Activated T-cell treated with anti-CD3 and anti-CD28 coated beads, Interleukin-2, amount 50 U/mL, for 4 hours (primary cell): ENCODE data around the gene BRIP1. TPM values are rescaled to one million over a fixed set of nuclear protein-coding genes. Genes with fewer than 3 reads are reported as not detected.

Source experiments
- ATAC-seq, 2 donors: fragments of 200-7000 bp; cut with Tn5 transposase; one replicate each; pipeline ENCODE4 v1.10.0; 2021
- DNase-seq: peaks from one replicate; pipeline ENCODE4 v3.0.0-alpha.2; 2020
- H3K27me3 Mint-ChIP-seq: one replicate; pipeline ENCODE4 v1.8.0; 2021; ENCODE audit warnings: low read depth, mixed read lengths
- H3K36me3 Mint-ChIP-seq: one replicate; pipeline ENCODE4 v1.8.0; 2022; ENCODE audit warnings: mixed read lengths; ENCODE audit not compliant: insufficient read depth
- H3K4me1 Mint-ChIP-seq: one replicate; pipeline ENCODE4 v1.8.0; 2021; ENCODE audit warnings: low read depth, mixed read lengths
- H3K4me3 Mint-ChIP-seq: one replicate; pipeline ENCODE4 v1.8.0; 2021; ENCODE audit warnings: mild to moderate bottlenecking, moderate library complexity, mixed read lengths
- H3K9me3 Mint-ChIP-seq: one replicate; pipeline ENCODE4 v1.8.0; 2021; ENCODE audit warnings: mixed read lengths
- total RNA-seq, 3 donors: library from RNA; stranded (reverse); gene quantifications; one replicate each; pipeline ENCODE4 v1.2.1, GENCODE V29; 2021

The BRIP1 gene
- total RNA-seq, 3 donors from 2014 or later: 5.0 to 5.8 (median 5.1) TPM

- Mint-ChIP-seq H3K4me3 (no peak overlapping the region), H3K9me3 (no peaks in the 10 kb centered on the region), H3K27me3 (no peaks in the 10 kb centered on the region), H3K36me3 (peaks cover 2% of the 10 kb centered on the region), H3K4me1 (peaks cover 4% of the 10 kb centered on the region)
- DNase-seq (no peak), ATAC-seq (no peak)
These were observed 53.4 kb downstream of the BRIP1 start for GRCh38 chr17:61809816-61810392.

- Mint-ChIP-seq H3K4me1 (peaks cover 4% of the 10 kb centered on the region), H3K27me3 (no peaks in the 10 kb centered on the region), H3K4me3 (no peak overlapping the region), H3K36me3 (peaks cover 2% of the 10 kb centered on the region), H3K9me3 (no peaks in the 10 kb centered on the region)
- ATAC-seq (no peak), DNase-seq (no peak)
These were observed 54.9 kb downstream of the BRIP1 start for GRCh38 chr17:61808442-61808841.

DNA sequence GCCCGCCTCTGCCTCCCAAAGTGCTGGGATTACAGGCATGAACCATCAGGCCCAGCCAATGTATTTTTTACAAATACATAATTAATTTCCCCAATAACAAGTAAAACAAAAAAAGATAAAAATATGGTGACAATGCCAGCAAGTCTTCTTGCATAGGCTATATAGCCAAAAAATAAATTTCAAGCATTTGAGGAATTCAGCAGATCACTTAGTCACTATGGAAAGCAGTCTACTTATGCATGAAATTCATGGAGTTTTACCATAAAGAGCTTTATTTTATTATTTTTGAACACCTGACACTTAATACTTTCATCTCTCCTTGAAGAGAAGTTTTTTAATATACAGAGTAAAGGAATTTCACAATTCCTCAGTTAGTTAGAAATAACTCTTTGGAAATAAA, 56.4 kb downstream of the BRIP1 start:
- no peak overlapping the region for H3K4me3 Mint-ChIP-seq
- no peaks in the 10 kb centered on the region for H3K36me3 Mint-ChIP-seq
- DNase-seq (no peak), ATAC-seq (no peak)
- no peaks in the 10 kb centered on the region for H3K9me3 Mint-ChIP-seq
- no peaks in the 10 kb centered on the region for H3K27me3 Mint-ChIP-seq
- peaks cover 4% of the 10 kb centered on the region for H3K4me1 Mint-ChIP-seq

- peaks cover 4% of the 10 kb centered on the region for H3K4me1 Mint-ChIP-seq
- H3K9me3 Mint-ChIP-seq: no peaks in the 10 kb centered on the region
- ATAC-seq (no peak), DNase-seq (no peak)
- no peaks in the 10 kb centered on the region for H3K27me3 Mint-ChIP-seq
- H3K36me3 Mint-ChIP-seq: no peaks in the 10 kb centered on the region
- no peak overlapping the region for H3K4me3 Mint-ChIP-seq
These were observed 57.1 kb downstream of the BRIP1 start for GRCh38 chr17:61806081-61806828.

GRCh38 chr17:61805399-61805798, 57.9 kb downstream of the BRIP1 start:
- DNase-seq: no peak

GRCh38 chr17:61803796-61804195, 59.5 kb downstream of the BRIP1 start:
- Mint-ChIP-seq H3K4me1 (peaks cover 3% of the 10 kb centered on the region), H3K9me3 (no peaks in the 10 kb centered on the region), H3K4me3 (no peak overlapping the region), H3K36me3 (no peaks in the 10 kb centered on the region), H3K27me3 (no peaks in the 10 kb centered on the region)
- DNase-seq: no peak
- ATAC-seq: no peak

More at GRCh38 chr17:61805399-61805798, 57.9 kb downstream of the BRIP1 start:
- ATAC-seq: no peak
- Mint-ChIP-seq H3K9me3 (no peaks in the 10 kb centered on the region), H3K36me3 (no peaks in the 10 kb centered on the region), H3K4me1 (peaks cover 4% of the 10 kb centered on the region), H3K4me3 (no peak overlapping the region), H3K27me3 (no peaks in the 10 kb centered on the region)

GRCh38 chr17:61803216-61803615, 60.1 kb downstream of the BRIP1 start:
- ATAC-seq (no peak), DNase-seq (no peak)
- Mint-ChIP-seq H3K4me3 (no peak overlapping the region), H3K4me1 (peaks cover 3% of the 10 kb centered on the region), H3K27me3 (no peaks in the 10 kb centered on the region), H3K9me3 (no peaks in the 10 kb centered on the region), H3K36me3 (no peaks in the 10 kb centered on the region)

DNA sequence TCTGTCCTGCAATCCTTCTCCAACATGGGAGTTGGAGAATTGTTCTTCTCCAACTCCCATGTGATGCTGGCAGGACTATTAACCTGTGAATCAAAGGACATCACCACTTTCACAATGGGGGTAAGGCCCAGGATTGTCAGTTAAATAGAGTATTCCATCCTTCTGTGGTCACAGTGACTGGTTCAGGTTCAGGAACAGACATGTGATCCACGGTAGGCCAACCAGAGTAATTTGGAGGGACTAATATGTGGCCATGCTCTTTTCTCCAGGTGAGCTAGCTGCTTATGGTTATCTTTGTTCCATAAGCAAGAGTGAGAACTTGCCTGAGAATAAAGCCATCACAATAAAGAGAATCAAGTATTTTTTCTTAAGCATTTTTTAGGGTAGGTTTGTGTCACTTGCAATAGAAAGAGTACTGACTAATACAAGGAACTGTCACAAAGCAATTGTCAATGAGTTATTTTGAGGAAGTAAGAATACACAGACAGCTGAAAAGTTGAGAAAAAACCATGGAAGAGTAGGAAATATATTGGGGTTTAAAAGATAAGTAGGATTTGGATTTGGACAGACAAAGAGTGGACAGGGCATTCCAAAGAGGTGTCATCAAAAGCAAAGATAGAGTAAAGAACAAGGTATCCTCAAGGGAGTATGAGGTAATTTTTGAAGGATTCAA, 63.4 kb downstream of the BRIP1 start:
- peaks cover 6% of the 10 kb centered on the region for H3K36me3 Mint-ChIP-seq
- H3K27me3 Mint-ChIP-seq: no peaks in the 10 kb centered on the region
- no peaks in the 10 kb centered on the region for H3K9me3 Mint-ChIP-seq
- DNase-seq (no peak), ATAC-seq (no peak)
- H3K4me1 Mint-ChIP-seq: no peaks in the 10 kb centered on the region
- H3K4me3 Mint-ChIP-seq: no peak overlapping the region

DNA sequence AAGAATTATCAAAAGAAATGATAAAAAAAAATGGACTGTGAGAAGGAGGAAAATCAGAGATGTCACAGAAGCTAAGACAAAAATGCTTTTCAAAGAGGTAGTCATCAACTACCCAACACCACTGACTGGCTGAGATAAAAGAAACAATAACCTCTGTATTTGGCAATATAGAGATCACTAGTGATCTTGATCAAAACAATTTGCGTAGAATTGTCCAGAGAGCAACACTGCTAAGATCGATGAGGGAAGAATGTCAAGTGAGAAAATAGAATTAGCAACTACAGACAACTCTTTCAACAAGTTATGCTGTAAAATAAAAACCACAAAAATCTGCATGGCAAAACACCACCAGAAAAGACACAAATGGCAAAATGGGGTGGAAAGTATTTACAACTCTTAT, 66.0 kb downstream of the BRIP1 start:
- Mint-ChIP-seq H3K36me3 (peaks cover 6% of the 10 kb centered on the region), H3K4me3 (no peak overlapping the region), H3K4me1 (no peaks in the 10 kb centered on the region), H3K27me3 (no peaks in the 10 kb centered on the region), H3K9me3 (no peaks in the 10 kb centered on the region)
- DNase-seq (no peak), ATAC-seq (no peak)

DNA sequence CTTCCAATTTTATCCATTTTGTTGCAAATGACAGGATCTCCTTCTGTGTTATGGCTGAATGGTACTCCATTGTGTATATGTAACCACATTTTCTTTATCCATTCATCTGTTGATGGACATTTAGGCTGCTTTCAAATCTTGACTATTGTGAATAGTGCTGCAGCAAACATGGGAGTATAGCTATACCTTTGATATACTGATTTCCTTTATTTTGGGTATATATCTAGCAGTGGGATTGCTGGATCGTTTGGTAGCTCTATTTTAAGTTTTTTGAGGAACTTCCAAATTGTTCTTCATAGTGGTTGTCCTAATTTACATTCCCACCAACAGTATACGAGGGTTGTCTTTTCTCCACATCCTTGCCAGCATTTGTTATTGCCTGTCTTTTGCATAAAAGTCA, 67.8 kb downstream of the BRIP1 start:
- Mint-ChIP-seq H3K9me3 (no peaks in the 10 kb centered on the region), H3K4me1 (no peaks in the 10 kb centered on the region), H3K36me3 (peaks cover 6% of the 10 kb centered on the region), H3K27me3 (no peaks in the 10 kb centered on the region), H3K4me3 (no peak overlapping the region)
- ATAC-seq (no peak), DNase-seq (no peak)

DNA sequence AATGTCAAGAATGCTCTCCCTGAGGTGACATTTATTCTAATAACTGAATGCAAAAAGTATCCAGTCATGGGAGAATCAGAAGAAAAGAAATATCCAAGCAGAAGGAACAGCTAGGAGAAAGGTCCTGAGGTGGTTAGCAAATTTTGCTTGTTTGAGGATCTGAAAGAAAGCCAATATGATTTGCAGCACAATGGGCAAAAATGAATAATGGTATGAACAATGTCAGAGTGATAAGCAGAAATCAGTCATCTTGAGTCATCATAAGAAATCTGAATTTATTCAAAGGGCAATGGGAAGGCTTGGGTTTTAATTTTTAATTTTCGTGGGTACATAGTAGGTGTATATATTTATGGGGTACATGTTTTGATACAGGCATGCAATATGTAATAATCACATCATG, 68.5 kb downstream of the BRIP1 start:
- DNase-seq (no peak), ATAC-seq (no peak)
- Mint-ChIP-seq H3K36me3 (peaks cover 6% of the 10 kb centered on the region), H3K4me1 (no peaks in the 10 kb centered on the region), H3K4me3 (no peak overlapping the region), H3K9me3 (no peaks in the 10 kb centered on the region), H3K27me3 (no peaks in the 10 kb centered on the region)

DNA sequence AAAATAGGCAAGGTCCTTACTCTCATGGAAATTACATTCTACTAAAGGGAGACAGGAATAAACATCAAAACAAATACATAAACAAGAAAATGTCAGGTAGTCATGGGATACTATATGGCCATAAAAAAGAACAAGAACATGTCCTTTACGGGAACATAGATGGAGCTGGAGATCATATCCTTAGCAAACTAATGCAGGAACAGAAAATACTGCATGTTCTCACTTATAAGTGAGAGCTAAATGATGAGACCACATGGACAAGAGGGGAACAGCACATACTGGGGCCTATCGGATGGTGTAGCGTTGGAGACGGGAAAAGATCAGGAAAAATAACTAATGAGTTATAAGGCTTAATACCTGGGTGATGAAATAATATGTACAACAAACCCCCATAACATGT, 69.1 kb downstream of the BRIP1 start:
- Mint-ChIP-seq H3K36me3 (peaks cover 6% of the 10 kb centered on the region), H3K4me1 (no peaks in the 10 kb centered on the region), H3K4me3 (no peak overlapping the region), H3K27me3 (no peaks in the 10 kb centered on the region), H3K9me3 (no peaks in the 10 kb centered on the region)
- ATAC-seq: no peak
- no peak for DNase-seq

DNA sequence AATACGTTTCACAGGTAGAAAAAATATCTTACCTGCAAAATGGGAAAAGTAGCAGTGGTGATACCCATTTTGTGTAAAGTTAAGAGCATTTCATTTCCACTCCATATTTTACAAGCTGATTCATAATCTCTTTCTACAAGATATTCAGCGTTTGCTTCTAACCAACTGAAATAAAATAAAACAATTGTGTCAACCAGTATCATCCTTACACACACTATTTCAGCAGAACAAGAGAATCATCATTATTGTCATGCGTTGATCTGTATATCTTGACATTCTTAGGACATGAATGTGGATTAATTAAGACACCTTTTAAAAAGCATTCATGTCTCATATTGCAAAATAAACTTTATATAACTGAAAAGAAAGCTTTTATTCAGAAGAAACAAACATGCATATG, 69.8 kb downstream of the BRIP1 start:
- ATAC-seq (no peak), DNase-seq (no peak)
- no peaks in the 10 kb centered on the region for H3K9me3 Mint-ChIP-seq
- H3K4me1 Mint-ChIP-seq: no peaks in the 10 kb centered on the region
- peaks cover 6% of the 10 kb centered on the region for H3K36me3 Mint-ChIP-seq
- H3K4me3 Mint-ChIP-seq: no peak overlapping the region
- no peaks in the 10 kb centered on the region for H3K27me3 Mint-ChIP-seq

- Mint-ChIP-seq H3K9me3 (no peaks in the 10 kb centered on the region), H3K4me3 (no peak overlapping the region), H3K36me3 (no peaks in the 10 kb centered on the region), H3K27me3 (no peaks in the 10 kb centered on the region), H3K4me1 (no peaks in the 10 kb centered on the region)
- ATAC-seq (no peak), DNase-seq (no peak)
These were observed 73.5 kb downstream of the BRIP1 start for GRCh38 chr17:61789872-61790271.

DNA sequence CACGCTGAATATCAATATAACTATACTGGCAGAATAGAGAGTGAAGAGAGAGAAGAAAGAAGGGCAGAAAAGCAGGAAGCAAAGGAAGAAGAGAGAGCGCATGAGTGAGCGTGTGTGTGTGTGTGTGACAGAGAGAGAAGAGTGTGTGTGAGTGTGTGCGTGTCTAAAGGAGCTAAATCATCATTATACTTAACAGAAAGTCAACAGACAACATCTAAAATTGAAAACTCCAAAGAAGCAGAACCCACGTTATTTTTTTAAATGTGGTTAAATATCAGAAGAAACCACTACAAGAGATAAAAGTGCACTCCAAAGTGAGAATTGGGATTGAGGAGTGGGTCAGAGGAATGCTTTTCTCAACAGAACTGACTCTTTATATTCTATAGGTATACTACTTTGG, 77.2 kb downstream of the BRIP1 start:
- no peaks in the 10 kb centered on the region for H3K4me1 Mint-ChIP-seq
- no peaks in the 10 kb centered on the region for H3K27me3 Mint-ChIP-seq
- H3K4me3 Mint-ChIP-seq: no peak overlapping the region
- no peaks in the 10 kb centered on the region for H3K9me3 Mint-ChIP-seq
- H3K36me3 Mint-ChIP-seq: no peaks in the 10 kb centered on the region
- no peak for ATAC-seq
- no peak for DNase-seq
